C4-2B (cell line): Measurements from ENCODE around the gene ANKMY1.

Source experiments
- CTCF ChIP-seq: fragments of 450-650 bp; conservative IDR thresholded peaks from 2 replicates; pipeline ENCODE4 v1.5.1; 2017; ENCODE audit warnings: mild to moderate bottlenecking
- ZFX ChIP-seq: fragments of 450-650 bp; IDR thresholded peaks from 2 replicates; pipeline ENCODE4 v1.6.1; 2017

- TF ChIP-seq CTCF (no peak), ZFX (no peak)
These were observed 79.3 kb downstream of the ANKMY1 start for GRCh38 chr2:240478346-240479110.
